Left ventricle myocardium superior (tissue), 1 donor: ENCODE measurements around the gene KRT13. TPM values are rescaled to one million over a fixed set of nuclear protein-coding genes. Genes with fewer than 3 reads are reported as not detected.

Source experiments
- ATAC-seq: fragments of 200-7000 bp; cut with Tn5 transposase; one replicate; pipeline ENCODE4 v1.9.1; 2020; ENCODE audit warnings: mild to moderate bottlenecking, moderate library complexity
- DNase-seq: peaks from one replicate; pipeline ENCODE4 v3.0.0-alpha.2; 2020
- intact Hi-C: fragments of 100-400 bp; cut with micrococcal nuclease; formaldehyde crosslinking; loops from one replicate; pipeline ENCODE4 v1.11.0; 2022
- total RNA-seq: library from RNA; stranded (reverse); fragmentation: NEBNext Ultra II Directional; extraction: Animal tissue kit (Norgen Biotek cat#: 25700); gene quantifications from one replicate; pipeline ENCODE4 v1.2.1, GENCODE V29; 2021
- donor health status: DM: no; HTN: yes; CAD: no; lungs with severe emphysema.

KRT13 gene
- total RNA-seq, 1 donor from 2014 or later, result not detected

GRCh38 chr17:41539979-41540701, 34.7 kb upstream of the KRT13 start:
- DNase-seq (no peak), ATAC-seq (no peak)
- intact Hi-C loops, result loop anchor here (10.0 kb wide), 1 partner anchor 105 kb away; no protein-coding TSS in a partner anchor

- ATAC-seq (no peak), DNase-seq (no peak)
- intact Hi-C loops, result no loop called here
Measured at GRCh38 chr17:41539071-41539492, 33.7 kb upstream of the KRT13 start.

- intact Hi-C loops, result no loop called here
- ATAC-seq (no peak), DNase-seq (no peak)
Measured at GRCh38 chr17:41538565-41538991, 33.2 kb upstream of the KRT13 start.

DNA sequence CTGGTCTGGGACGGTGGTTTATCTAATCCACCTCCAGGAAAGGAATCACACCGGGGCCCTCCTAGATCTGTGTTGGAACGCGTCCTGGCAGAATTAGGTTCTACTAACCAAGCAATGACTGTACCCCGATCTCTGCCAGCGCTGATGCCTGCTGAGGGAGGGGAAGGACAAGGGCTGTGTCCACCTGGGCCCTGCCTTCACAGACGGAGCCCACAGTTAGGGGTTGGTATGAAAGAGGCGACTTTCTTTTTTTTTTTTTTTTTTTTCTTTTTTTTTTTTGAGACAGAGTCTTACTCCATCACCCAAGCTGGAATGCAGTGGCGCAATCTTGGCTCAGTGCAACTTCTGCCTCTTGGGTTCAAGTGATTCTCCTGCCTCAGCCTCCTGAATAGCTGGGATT, 32.6 kb upstream of the KRT13 start:
- DNase-seq, result no peak
- intact Hi-C loops, result no loop called here
- ATAC-seq, result no peak

GRCh38 chr17:41537614-41537954, 32.2 kb upstream of the KRT13 start:
- DNase-seq, result no peak
- ATAC-seq, result no peak
- intact Hi-C loops, result no loop called here

DNA sequence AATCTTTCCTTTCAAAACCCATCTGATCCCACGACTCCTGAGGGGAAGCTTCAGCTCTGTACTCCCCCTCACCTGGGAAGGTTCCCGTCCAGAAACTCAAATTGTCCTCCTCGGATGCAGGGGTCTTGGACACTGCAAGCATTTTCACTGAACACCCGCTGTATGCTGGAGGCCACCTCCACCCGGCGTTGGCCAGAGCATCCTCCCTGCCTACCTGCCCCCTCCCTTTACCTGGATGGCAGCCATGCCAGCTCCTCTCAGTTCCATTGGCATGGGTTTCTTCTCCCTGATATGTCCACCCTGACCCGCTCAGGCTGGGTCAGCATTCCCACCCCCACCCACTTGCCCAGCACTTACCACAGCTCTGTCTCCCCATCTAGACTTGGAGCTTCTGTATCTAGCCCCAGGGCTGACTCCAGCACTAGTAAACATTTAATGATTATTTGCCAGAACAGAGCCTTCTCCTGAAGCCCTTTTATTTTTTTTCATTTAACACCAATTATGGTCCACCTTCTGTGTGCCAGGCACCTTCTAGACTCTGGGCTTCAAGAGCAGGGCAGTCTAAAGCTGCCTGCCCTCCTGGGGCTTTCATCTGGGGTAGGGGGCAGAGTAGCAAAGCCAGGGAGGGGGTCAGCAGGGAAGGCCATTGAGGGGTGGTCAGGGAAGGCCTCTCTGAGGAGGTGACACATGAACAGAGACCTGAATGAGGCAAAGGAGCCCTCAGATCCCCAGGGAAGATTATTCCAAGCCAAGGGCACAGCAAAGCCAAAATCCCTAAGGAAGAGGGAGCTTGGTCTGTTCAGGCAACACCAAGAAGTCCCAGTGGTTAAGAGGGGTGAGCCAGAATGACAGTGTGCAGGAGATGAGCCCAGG, 31.6 kb upstream of the KRT13 start:
- intact Hi-C loops, result no loop called here
- ATAC-seq (no peak), DNase-seq (no peak)

- intact Hi-C loops, result no loop called here
- ATAC-seq, result no peak
Measured at GRCh38 chr17:41535764-41536481, 30.5 kb upstream of the KRT13 start.

GRCh38 chr17:41534899-41535546, 29.6 kb upstream of the KRT13 start:
- intact Hi-C loops, result no loop called here
- ATAC-seq (no peak), DNase-seq (no peak)

More at GRCh38 chr17:41535764-41536481, 30.5 kb upstream of the KRT13 start:
- no peak for DNase-seq

GRCh38 chr17:41533613-41534012, 28.2 kb upstream of the KRT13 start:
- DNase-seq (no peak), ATAC-seq (no peak)
- intact Hi-C loops, result no loop called here

GRCh38 chr17:41532947-41533570, 27.6 kb upstream of the KRT13 start:
- DNase-seq (no peak), ATAC-seq (no peak)
- intact Hi-C loops, result no loop called here

- intact Hi-C loops, result no loop called here
- DNase-seq (no peak), ATAC-seq (no peak)
Measured at GRCh38 chr17:41531993-41532392, 26.6 kb upstream of the KRT13 start.

GRCh38 chr17:41530062-41531048, 24.9 kb upstream of the KRT13 start:
- ATAC-seq (no peak), DNase-seq (no peak)
- intact Hi-C loops, result no loop called here

DNA sequence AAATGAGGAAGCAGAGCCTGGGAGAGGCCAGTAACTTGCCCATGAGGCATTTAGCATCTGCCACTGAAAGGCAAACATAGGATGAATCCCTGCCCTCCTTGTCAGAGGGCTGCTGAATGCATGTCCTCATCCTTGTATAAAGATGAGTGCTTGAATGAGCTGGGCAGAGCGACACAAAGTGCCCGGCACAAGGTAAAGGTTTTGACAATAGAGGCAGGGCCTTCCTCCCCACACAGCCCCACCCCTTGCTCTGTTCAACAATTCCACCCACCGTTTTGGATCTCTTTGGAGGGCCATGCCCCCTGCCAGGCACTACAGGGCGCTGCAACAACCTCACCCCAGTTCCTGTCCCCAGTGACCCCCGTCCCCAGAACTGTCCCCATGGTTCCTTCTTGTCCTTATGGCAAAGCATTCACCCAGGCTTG, 24.1 kb upstream of the KRT13 start:
- no peak for ATAC-seq
- no peak for DNase-seq
- intact Hi-C loops, result no loop called here

DNA sequence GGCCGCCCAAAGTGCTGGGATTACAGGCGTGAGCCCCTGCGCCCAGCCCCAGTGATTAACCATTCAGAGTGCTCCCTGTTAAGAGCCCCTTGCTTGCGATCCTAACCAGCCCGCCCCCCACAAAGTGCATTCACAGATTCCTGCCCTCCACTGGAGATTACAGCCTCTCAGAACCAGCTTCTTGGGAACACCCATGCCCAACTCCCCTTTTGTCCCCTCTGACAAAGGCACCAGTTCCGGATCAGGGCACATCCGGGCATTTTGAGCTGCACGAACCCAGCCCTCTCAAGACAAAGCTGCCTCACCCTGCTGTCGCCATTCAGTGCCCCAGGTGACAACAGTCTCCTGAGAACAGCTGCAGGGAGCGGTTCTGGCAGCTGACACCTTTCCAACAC, 23.5 kb upstream of the KRT13 start:
- intact Hi-C loops, result no loop called here
- DNase-seq (no peak), ATAC-seq (no peak)

GRCh38 chr17:41527063-41528023, 21.9 kb upstream of the KRT13 start:
- no peak for ATAC-seq
- DNase-seq, result no peak
- intact Hi-C loops, result no loop called here

DNA sequence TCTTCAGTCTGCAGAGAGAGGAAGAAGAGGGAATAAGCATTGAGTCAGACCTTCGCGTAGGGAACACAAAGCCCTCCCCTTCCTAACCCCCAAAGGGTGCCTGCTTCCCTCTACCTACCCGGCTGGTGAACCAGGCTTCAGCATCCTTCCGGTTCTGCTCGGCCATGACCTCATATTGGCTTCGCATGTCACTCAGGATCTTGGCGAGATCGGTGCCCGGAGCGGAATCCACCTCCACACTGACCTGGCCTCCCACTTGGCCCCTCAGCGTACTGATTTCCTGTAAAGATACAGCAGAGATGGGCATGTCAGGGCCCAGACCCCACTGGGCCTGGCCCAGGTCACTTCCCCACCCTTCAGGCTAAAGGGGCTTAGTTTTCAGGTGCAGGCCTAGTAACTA, 18.8 kb upstream of the KRT13 start:
- ATAC-seq (no peak), DNase-seq (no peak)
- intact Hi-C loops, result no loop called here

- DNase-seq, result no peak
- intact Hi-C loops, result no loop called here
- ATAC-seq, result no peak
Measured at GRCh38 chr17:41523787-41524186, 18.4 kb upstream of the KRT13 start.
